NCI-H146 (cell line): ENCODE data around the gene HDHD5.
"Not testable (repeated sequence)": the region's sequence is repeated elsewhere in the genome, so short reads cannot be mapped to it uniquely, and the experiment has no call there.

Experiments
- DNase-seq: peaks from one replicate; lab custom pipeline; 2025; lab: John Stamatoyannopoulos, UW

Gene HDHD5

DNA sequence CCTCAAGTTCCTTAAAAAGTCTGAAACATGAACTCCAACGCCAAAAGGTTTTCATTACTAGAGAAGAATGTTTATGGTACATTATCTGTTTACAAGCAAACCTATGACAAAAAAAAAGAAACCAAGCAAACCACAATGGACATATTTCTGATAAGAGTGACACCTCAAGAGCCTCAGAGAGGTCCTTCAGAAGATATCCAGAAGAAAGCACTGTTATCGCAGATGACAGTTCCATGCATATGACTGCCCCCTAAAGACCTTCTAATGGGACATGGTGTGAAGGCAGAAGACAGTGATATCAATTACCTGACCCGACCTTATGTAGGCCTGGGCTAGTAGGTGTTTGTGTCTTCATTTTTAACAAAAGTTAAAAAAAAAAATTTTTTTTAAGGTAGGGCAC is 3.1 kb downstream of the HDHD5 start:
- DNase-seq, result no peak

DNA sequence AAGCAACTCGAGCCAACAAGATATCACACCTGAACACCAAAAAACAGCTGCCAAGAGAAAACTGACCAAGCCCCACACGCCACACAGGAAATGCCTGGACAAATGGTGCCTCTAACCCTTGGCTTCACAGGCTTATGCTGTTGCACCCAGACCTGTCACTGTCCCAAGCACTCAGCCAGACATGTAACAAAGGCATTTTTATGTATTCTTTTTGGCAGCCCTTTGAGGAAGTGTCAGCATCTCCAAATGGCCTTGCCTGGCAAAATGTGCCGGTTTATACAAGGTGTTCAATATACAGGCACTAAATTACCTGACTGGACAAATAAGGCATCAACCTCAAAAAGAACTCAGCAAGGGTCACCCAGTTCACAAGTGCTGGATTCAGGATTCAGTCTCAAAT is 6.1 kb downstream of the HDHD5 start:
- no peak for DNase-seq

DNA sequence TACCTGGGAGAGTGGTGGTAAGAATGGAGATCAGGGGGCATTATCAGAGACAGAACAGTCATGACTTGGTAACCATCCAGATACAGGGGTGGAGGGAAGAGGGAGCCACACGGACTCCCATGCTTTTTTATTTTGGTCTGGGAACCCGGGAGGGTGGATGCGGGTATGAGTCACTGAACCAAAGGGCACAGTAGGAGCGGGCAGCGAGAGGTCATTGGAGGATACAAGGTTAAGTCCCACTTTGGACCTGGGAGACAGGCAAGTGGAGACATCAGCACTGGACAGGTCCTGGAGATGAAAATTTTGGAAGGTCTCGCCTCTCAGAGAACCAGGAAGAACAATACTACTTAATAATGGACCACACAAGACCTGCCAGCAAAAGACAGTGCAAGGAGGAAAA is 6.7 kb downstream of the HDHD5 start:
- DNase-seq, result no peak

DNA sequence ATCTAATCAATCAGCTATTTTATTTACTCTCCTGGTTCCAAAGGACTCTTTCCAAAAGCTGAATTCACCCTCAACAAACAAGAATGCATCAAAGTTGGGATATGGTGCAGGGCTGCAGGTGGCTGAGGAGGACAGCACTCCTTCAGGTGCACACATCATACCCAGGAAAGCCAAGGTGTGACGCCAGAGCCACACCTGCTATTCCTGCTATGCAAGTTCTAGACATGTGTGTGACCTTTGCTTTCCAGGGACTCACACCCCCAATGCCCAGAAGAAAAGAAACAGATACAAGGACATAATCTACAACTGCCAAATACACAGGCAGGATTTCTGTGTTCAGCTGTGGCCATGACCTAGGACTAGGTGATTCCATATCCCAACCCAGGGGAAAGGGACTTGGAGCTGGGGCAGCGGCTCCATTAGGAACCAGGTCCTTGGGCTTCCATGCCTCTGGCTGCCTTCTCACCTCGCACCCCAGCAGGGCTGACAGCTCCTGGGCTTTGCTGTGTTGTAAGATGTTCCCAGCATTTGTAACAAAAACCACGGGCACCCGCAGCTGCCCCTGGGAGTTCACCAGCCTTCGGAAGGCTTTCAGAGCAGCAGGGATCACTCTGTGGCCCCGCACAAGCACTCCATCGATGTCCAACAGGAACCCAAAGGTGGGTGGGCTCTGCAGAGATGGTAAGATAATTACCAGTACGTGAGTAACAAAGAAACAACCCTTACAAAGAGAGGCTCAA is 9.8 kb downstream of the HDHD5 start:
- no peak for DNase-seq

DNA sequence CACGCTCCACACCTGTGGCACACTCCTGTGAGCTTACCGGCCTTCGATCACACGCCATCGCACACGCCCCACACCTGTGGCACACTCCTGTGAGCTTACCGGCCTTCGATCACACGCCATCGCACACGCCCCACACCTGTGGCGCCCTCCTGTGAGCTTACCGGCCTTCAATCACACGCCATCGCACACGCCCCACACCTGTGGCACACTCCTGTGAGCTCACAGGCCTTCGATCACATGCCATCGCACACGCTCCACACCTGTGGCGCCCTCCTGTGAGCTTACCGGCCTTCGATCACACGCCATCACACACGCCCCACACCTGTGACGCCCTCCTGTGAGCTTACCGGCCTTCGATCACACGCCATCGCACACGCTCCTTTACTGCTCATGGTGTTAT is 11.6 kb downstream of the HDHD5 start:
- not testable (repeated sequence) for DNase-seq

DNA sequence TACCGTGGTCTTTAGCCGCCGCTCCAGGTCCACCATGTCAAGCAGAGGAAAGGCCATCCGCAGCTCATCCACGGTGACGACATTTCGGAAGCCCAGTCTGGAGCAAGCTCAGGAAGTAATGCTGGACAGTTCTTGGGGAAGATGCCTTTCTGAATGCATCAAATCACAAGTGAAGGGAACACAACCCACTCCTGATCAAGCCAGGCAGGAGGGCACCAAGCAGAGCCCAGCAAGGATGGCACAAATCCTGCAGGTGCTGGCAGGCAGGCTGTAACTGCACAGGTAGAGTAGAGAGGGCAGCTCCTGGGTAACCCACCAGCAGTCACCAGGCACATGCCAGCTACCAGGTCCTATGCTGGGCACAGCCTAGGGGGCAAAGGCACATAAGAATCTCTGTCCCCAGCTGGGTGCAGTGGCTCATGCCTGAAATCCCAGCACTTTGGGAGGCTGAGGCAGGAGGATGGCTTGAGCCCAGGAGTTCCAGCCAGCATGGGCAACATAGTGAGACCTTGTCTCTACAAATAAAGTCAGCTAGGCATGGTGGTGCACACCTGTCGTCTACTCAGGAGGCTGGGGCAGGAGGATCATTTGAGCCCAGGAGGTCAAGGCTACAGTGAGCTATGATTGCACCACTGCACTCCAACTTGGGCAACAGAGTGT is 13.9 kb downstream of the HDHD5 start:
- no peak for DNase-seq

DNA sequence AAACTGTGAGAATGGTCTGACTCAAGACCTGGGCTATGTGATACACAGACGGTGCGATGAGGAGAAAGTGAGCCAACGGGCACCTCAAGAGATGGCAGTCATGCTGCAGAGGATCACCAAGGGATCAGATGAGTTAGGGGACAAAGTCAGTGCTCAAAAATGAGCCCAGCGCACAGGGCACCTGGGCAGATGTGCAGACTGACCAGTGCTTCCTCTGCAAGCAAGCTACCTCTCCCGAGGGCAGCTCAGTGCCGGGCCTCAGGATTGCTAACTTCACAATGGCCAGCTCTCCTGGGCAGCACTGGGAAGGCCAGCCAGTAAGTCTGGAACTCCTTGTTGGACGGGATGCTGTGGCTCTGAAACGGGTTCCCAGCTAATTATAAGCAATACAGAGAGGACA is 15.3 kb downstream of the HDHD5 start:
- no peak for DNase-seq

DNA sequence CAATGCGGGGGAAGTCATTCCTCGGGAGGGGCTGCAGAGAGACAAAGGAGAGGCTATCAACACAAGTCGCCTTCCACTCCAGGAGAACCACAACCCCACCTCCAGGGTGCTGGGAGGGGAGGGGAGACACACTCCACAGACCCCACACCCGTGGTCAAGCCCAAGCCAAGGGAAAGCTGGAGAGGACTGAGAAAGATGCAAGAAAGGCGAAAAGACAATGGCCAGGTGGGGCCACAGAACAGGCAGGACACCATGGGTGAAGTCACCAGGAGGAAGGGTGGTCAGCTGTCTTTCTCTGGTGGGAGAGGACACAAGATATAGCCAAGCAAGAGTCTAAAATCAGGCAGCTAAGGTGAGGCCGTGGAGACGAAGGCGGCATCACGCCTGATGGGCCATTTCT is 16.0 kb downstream of the HDHD5 start:
- no peak for DNase-seq

DNA sequence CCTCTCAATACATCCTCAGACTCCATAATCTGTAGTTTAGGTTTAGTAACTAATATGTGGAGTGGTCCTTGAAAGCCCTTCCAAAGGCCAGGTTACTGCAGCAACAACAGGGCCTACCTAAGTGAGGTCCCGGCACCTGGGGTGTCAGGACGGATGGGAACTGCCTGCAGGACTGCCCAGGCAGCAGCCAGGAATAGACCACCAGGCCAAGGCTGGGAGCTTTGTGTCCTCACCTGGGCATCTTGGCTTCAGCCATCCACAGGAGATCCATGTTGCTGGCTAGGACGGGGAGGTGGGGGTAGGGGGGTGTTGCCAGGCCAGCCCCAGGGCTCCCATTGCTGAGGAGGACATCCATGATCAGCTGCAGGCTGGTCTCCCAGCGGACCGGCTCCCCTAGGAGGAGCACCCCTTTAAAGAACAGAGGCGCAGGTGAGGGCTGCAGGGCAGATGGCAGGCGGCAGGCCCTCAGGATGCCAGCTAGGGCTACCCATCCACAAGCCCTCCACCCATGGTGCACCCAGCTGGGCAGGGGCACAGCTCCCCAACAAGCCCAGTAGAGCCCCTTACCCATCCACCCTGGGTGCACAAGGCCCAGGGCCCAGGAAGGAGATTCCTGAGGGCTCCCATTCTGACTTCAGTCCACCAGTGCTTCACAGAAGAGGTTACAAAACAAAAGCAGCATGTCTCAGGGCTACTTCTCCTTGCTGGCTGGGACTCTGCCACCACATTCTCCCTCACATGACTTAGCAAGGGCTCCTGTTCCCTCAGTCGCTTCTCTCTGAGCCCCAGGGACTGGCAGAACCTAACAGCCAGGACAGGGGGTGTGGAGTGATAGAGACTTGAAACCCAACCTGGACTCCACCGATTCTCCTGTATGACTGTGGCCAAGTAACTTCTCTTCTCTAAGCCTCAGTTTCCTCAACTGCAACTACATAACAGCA is 18.0 kb downstream of the HDHD5 start:
- no peak for DNase-seq

DNA sequence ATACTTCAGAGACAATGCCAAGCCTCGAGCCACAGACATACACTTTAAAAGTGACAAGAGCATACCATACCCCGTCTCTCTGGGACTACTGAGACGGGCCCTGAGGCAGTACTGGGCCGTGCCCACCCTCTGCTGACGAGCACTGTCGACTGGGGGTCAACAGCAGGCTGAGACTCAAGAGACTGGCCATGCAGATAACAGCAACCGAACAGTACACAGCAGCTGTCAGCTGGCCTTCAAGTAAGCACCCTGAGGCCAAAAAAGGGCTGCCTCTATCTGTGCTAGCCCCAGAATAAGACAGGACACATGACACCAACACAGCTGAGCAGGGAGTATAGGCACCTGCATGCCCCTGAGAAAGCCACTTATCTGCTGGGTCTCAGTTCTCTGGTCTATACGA is 19.1 kb downstream of the HDHD5 start:
- no peak for DNase-seq

DNA sequence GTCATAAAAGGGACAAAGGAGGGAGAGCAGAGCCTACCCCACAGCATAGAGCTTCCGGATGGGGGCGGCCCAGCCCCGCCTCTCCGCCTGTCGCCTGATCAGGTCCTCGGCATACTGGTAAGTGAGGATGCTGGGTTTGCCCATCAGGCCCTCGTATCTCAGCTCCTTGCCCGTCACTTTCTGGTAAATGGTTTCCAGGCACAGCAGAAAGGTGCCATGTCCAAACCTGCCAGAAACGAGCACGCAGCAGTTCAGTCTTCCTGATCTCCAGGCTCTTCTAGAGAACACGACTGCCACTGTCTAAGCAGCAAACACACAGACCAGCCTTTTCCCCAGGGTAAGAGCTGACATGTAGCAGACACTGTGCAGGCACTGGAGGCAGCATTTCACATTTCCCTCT is 20.6 kb downstream of the HDHD5 start:
- DNase-seq, result no peak

DNA sequence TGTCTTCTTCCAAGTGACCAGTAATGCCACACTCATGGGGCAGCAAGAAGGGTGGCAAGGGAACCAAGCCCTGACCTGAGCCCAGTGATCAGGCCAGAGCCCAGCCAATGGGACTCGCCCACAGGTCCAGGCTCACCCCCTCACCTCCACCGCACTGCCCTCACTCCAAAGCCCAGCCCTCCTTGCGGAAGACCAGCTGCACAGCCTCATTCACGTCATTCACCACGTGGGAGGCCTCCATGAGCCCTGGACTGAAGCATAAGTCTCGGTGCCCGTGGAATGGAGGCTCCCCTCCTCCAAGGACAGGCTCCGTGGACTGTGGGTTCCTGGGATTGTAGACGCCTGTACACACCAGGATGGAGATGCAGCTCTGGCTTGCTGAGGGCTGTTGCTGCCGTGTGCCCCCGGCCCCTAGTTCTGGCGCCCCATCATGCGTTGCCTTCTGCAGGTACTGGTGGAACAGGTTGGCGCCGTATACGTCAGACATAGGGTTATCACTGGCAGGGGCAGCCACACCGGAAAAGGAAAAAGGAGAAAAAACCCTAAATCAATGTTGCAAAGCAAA is 21.1 kb downstream of the HDHD5 start:
- no peak for DNase-seq

DNA sequence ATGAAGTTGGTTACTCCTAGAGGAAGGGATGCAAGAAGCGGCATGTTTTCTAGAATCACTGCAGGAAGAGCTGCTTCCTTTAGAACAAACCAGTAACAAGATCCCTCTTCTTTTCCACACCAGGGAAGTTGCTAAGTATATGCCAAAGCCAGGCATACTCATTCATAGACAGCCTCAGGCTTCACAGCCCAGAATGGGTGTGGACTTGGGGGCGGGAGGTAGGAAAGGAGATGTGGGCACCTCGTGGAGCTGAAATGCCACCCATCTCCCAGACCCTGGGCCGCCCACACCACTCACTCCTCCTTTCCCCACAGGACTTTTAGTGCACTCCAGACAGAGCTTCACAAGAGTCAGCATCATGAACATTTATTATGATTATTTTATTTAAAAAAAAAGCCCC is 21.9 kb downstream of the HDHD5 start:
- DNase-seq, result no peak

DNA sequence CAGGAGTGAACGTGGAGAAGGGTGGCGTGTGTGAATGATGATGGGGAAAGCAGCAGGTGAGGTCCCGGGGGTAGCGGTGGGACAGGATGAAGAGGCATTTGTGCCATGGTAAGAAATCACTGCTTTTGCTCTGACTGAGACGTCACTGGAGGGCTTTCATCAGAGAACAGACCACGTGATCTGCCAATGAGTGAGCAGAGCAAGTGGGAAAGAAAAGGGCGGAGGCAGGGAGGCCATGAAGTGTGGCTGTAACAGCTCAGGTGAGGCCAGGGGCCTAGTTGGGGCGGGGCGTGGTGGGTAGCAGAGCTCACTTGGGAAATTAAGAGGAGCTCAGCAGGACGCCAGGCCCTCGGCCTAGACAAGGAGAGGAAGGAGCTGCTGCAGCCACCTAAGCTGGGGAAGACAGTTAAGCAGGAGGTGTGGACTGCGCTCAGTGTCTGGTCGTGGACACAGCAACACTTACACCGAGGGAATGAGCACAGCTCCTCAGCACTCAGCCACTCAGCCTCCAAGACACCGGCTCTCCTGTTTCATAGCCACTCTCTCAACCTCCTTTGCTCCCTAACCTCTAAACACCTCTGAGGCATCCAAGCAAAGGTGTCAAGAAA is 23.8 kb downstream of the HDHD5 start:
- no peak for DNase-seq

DNA sequence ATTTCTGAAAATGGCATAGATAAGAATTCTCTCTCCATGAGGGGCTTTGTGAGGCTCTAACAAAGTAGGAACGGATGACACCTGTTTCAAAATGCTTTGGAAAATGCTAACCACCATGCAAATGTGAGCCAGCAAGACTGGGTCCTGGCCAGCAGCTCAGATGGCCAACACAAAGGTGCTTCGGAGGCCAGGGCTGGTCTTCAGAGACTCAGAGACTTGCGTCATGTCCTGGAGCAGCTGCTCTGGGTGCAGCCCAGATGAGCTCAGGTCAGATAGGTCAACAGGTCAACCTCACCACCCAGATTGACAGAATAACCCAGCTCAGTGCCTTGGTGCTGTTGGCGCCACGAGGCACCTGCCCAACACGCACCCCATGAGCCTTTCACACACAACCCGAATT is 25.9 kb downstream of the HDHD5 start:
- DNase-seq, result no peak

DNA sequence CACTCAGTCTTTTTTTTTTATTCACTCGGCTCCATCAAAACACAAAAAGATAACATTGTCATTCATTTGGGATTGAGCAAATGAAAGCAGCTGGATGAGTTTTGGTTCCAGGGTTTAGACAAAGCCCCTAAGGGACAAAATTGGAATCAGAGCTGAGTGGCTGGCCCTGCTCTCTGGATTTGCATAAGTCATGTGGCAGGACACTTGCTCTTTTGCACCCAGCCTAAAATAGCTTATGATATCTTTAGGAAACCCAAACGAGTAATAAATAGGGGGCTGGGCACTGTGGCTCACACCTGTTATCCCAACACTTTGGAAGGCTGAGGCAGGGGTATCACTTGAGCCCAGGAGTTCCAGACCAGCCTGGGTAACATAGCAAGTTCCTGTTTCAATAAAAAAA is 27.0 kb downstream of the HDHD5 start:
- DNase-seq, result peak; percentile 43

DNA sequence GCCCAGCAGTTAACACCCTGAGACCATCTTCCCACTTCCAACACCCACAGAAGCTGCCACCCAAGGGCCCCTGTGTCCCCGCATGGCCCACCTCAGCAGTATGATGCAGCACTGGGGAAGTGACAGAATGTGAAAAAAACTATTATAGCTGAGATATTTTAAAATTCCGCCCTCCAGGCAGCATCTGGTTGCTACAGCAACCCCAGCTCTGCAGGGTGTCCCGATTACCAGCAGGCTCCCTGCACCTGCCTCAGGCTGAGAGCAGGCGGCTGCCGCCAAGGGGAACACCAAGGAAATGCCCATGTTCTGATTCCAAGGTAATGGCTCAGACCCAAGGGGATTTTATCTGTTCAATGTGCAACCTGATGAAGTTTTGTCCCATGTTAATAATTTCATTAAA is 27.4 kb downstream of the HDHD5 start:
- peak; percentile 75 for DNase-seq

DNA sequence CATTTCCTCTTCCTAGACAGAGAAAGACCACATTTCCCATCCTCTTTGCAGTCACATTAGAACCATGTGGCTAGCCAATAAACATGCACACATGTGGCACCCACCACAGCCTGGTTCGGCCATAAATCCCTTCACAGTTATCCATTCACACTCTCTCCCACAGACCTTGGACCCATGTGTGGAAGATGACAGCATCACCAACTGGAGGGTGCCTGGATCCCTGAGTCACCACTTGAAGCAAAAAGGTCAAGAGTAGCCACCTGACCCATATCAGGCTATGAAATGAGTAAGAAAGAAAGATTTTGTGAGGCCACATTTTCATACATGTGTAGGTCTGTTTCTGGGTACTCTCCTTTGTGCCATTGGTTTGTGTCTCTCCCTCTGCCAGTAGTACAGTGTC is 28.9 kb downstream of the HDHD5 start:
- no peak for DNase-seq

DNA sequence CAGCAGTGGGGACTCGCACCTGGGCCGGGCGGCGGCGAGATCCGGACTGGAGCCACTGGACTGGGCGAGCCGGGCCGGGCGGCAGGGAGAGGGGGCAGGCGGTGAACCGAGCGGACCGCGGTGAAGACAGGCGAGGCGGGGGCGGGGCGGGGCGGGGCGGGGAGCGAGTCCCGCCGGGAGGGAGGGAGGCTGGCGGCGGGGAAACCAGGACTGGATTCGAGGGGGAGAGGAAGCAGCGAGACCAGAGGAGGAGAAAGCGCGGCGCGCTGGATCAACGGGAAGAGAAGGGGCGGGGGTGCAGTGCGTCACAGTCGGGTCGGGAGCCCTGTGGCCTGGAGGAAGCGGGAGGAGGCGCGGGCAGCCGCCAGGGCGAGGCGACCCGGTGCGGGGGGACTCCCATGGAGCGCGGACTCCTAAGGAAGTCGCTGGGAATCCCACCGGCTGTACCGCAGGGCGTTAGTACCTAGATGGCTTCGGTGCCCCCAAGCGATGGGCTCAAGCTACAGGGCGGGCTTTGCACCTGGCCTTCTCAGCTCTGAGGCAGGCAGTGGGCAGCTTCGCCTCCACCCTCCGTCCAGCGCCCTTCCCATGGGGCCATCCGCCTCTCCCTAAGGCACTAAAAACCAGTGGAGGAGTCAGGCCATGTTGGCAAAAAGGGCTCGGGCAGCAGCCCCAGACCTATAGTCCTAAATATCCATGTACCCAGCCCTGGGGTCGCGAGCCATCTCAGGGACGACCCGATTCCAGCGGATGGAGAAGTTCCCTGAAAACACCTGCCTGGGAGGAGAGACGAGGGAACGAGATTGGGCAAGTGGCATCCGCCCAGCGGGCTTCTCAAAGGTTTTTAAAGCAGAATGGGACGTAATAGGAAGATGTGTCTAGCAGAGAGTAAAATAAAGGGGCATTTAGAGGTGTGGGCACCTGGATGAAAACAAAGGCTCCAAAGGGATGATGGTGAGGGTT is 37.6 kb downstream of the HDHD5 start, which contains the start of gene TMEM121B:
Gene TMEM121B (minus strand): TSS at position 128 of the 963 bp plus-strand sequence. CDS start 233 bp downstream, outside the sequence.
- peak; percentile 90 for DNase-seq

DNA sequence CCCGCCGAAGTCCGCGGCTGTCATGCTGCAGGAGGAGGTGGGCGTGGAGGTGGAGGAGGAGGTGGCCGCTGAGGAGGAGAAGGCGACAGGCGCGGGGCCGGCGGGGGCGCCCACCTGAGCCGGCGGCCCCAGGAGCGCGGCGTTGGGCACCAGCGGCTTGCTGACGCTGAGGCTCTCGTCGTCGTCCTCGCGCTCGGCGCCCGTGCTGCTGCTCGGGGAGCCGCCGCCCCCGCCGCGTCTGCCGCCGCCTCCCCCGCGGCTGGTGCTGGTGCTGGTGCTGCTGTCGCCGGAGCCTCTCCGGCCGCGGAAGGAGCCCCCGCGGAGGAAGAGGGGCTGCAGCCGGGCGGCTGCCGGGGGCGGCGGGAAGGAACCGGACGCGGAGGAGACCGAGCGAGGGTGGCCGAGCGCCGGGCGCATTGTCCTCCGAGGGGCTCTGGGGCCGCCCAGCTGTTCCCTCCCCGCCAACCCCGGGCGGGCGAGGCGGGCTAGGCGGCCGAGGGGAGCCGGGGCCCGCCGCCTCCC is 38.3 kb downstream of the HDHD5 start:
- peak; percentile 64 for DNase-seq
